Measurements from ENCODE around the gene TRAPPC10. TPM values are rescaled to one million over a fixed set of nuclear protein-coding genes. Genes with fewer than 3 reads are reported as not detected.
A peak's percentile ranks its signal among the peaks of the same experiment; 100 is the strongest.

The TRAPPC10 gene
- total and polyA plus RNA-seq, 8 donors, result 7.2 to 19.1 (median 11.5) TPM

GRCh38 chr21:44082648-44083440 lies 70.7 kb downstream of the TRAPPC10 start:
- no peaks in the 10 kb centered on the region for H3K9me3 ChIP-seq
- no peak for DNase-seq
- WGBS, 2 donors, result 78 to 79% methylated on average over 24 of the region's 24 CpGs
- peaks cover 0 to 41% (median 0%) of the 10 kb centered on the region in 3 donors for H3K36me3 ChIP-seq
- H3K27me3 ChIP-seq, result no peaks in the 10 kb centered on the region
- no peak for FAIRE-seq
- peaks cover 0 to 3% (median 0%) of the 10 kb centered on the region in 3 donors for H3K4me1 ChIP-seq
- intact Hi-C loops (cut with DNase I), result no loop called here
- peak in 3 of 4 donors; percentile 22 to 41 (median 33) for ATAC-seq
- peak overlapping the region in 1 of 4 donors; percentile 23 for H3K27ac ChIP-seq
- no peak for TF ChIP-seq CTCF (IDR thresholded peaks at IDR 0.05)
- no peak overlapping the region for H3K4me3 ChIP-seq

GRCh38 chr21:44083631-44084291 lies 71.7 kb downstream of the TRAPPC10 start:
- TF ChIP-seq CTCF (IDR thresholded peaks at IDR 0.05), result no peak
- peaks cover 0 to 3% (median 0%) of the 10 kb centered on the region in 3 donors for H3K4me1 ChIP-seq
- intact Hi-C loops (cut with DNase I), result no loop called here
- ATAC-seq, result peak in 1 of 4 donors; percentile 17
- no peaks in the 10 kb centered on the region for H3K9me3 ChIP-seq
- peak overlapping the region in 1 of 4 donors; percentile 33 for H3K27ac ChIP-seq
- FAIRE-seq, result no peak
- 81 to 87% methylated on average over 16 of the region's 16 CpGs for WGBS, 2 donors
- no peak for DNase-seq
- no peaks in the 10 kb centered on the region for H3K27me3 ChIP-seq
- peaks cover 0 to 41% (median 0%) of the 10 kb centered on the region in 3 donors for H3K36me3 ChIP-seq
- H3K4me3 ChIP-seq, result no peak overlapping the region

- intact Hi-C loops (cut with DNase I), result no loop called here
- DNase-seq, result no peak
- Histone ChIP-seq H3K27me3 (no peaks in the 10 kb centered on the region), H3K4me1 (peaks cover 0 to 3% (median 0%) of the 10 kb centered on the region in 3 donors), H3K4me3 (no peak overlapping the region), H3K9me3 (no peaks in the 10 kb centered on the region), H3K36me3 (peaks cover 0 to 32% (median 0%) of the 10 kb centered on the region in 3 donors), H3K27ac (peak overlapping the region in 2 of 4 donors; percentile 30 to 33)
- no peak for TF ChIP-seq CTCF (IDR thresholded peaks at IDR 0.05)
- no peak for ATAC-seq
- no peak for FAIRE-seq
- 81 to 88% methylated on average over 7 of the region's 7 CpGs for WGBS, 2 donors
Observed at GRCh38 chr21:44084496-44085241, 72.6 kb downstream of the TRAPPC10 start.

DNA sequence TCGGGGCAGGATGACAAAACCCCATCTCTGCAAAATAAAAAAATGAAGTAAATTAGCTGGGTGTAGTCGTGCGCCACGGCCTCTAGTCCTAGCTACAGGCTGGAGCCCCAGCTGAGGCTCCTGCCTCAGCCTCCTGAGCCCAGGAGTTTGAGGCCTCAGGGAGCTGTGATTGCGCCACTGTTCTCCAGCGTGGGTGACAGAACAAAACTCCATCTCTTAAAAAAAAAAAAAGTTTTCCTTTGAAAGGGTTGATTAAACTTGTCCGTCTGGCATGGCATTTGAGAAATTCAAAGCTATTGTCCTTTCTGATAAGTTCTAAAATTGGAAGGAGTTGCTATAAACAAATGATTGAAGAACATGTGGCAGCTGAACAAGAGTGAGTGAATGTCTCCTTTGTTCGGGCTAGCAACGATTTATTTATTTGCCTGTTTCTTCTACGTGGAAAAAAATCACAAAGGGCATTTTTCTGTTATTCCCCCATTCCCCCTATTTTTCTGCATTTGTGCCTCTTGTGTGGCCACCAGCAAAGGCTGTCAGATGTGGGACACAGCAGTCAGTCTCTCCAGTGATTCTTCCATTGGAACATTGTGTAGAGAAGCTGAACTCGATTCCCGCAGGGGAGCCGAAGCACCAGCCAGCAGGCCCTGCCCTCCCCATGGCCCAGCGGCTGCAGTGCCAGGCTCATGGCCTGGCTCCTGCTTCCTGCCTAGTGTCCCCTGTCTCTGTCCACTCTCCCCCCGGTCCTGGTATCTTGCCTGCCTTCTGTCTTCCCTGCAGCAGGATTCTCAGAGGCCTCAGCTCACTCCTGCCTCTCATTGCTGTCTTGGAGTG lies 73.6 kb downstream of the TRAPPC10 start:
- ATAC-seq (no peak), FAIRE-seq (no peak), DNase-seq (peak in 1 of 6 donors; percentile 35)
- no peak for TF ChIP-seq CTCF (IDR thresholded peaks at IDR 0.05)
- Histone ChIP-seq H3K9me3 (no peaks in the 10 kb centered on the region), H3K27me3 (no peaks in the 10 kb centered on the region), H3K4me1 (peaks cover 0 to 3% (median 0%) of the 10 kb centered on the region in 3 donors), H3K4me3 (no peak overlapping the region), H3K36me3 (peaks cover 0 to 36% (median 6%) of the 10 kb centered on the region in 3 donors), H3K27ac (peak overlapping the region in 3 of 4 donors; percentile 12 to 48 (median 30))
- intact Hi-C loops (cut with DNase I), result no loop called here
- 60 to 66% methylated on average over 15 of the region's 15 CpGs for WGBS, 2 donors

Data from pancreas (tissue), 10 donors.